Muscle of leg (tissue), 11 donors: ENCODE results near the gene NUP205. TPM values are rescaled to one million over a fixed set of nuclear protein-coding genes. Genes with fewer than 3 reads are reported as not detected.

Source experiments
- DNase-seq: peaks from one replicate; pipeline ENCODE4 v3.0.0; 2013
- H3K27ac ChIP-seq: one replicate; pipeline ENCODE4 v1.5.1; 2013; ENCODE audit warnings: mild to moderate bottlenecking, low read length, control low read depth
- H3K27me3 ChIP-seq: one replicate; pipeline ENCODE4 v1.6.1; 2013; ENCODE audit warnings: low read length; ENCODE audit not compliant: control insufficient read depth, insufficient read depth
- H3K36me3 ChIP-seq: one replicate; pipeline ENCODE4 v1.6.1; 2013; ENCODE audit warnings: low read length; ENCODE audit not compliant: control insufficient read depth, insufficient read depth
- H3K4me1 ChIP-seq: one replicate; pipeline ENCODE4 v1.6.1; 2013; ENCODE audit warnings: low read length; ENCODE audit not compliant: control insufficient read depth, insufficient read depth
- H3K4me3 ChIP-seq: one replicate; pipeline ENCODE4 v1.5.1; 2013; ENCODE audit warnings: low read length, control low read depth
- H3K9me3 ChIP-seq: replicated peaks from 2 replicates; pipeline ENCODE4 v1.6.1; 2013; ENCODE audit warnings: low read depth, low read length; ENCODE audit not compliant: control insufficient read depth
- WGBS: methylation state at CpG from one replicate; pipeline ENCODE4 v1.1.5; 2013; ENCODE audit warnings: missing lambda C conversion rate; ENCODE audit not compliant: insufficient coverage; 5-methylcytosine and 5-hydroxymethylcytosine counted together
- polyA plus RNA-seq, 8 donors: library from polyadenylated mRNA; unstranded; fragments of 120-200 nt; gene quantifications; one replicate each; pipeline versions ENCODE4 v1.2.1 to v1.2.3, GENCODE V29; 2013; ENCODE audit warnings: inconsistent platforms in 1 of 8, low replicate concordance in 1 of 8; ENCODE audit not compliant: insufficient read length in 8 of 8, insufficient read depth in 1 of 8
- total RNA-seq: library from RNA; stranded (reverse); fragments of 120-200 nt; gene quantifications from one replicate; pipeline ENCODE4 v1.2.4, GENCODE V29; 2013

The NUP205 gene
- total and polyA plus RNA-seq, 9 donors = 29.6 to 40.5 (median 33.7) TPM

GRCh38 chr7:135538376-135538775 is 19.3 kb upstream of the NUP205 start:
- no peaks in the 10 kb centered on the region for H3K27me3 ChIP-seq
- H3K4me1 ChIP-seq = no peaks in the 10 kb centered on the region
- no peak overlapping the region for H3K4me3 ChIP-seq
- DNase-seq = peak; percentile 69
- no peak overlapping the region for H3K27ac ChIP-seq
- H3K36me3 ChIP-seq = no peaks in the 10 kb centered on the region
- no peaks in the 10 kb centered on the region for H3K9me3 ChIP-seq
- 0% methylated on average over 1 of the region's 3 CpGs for WGBS

- H3K4me3 ChIP-seq = no peak overlapping the region
- no peak overlapping the region for H3K27ac ChIP-seq
- H3K9me3 ChIP-seq = no peaks in the 10 kb centered on the region
- no peaks in the 10 kb centered on the region for H3K36me3 ChIP-seq
- no peaks in the 10 kb centered on the region for H3K4me1 ChIP-seq
- no CpG with 5 or more reads among the region's 2 CpGs for WGBS
- DNase-seq = no peak
- H3K27me3 ChIP-seq = no peaks in the 10 kb centered on the region
Measured at GRCh38 chr7:135539629-135540028, 18.1 kb upstream of the NUP205 start.

GRCh38 chr7:135541029-135541428 is 16.7 kb upstream of the NUP205 start:
- 92% methylated on average over 3 of the region's 6 CpGs for WGBS
- no peaks in the 10 kb centered on the region for H3K27me3 ChIP-seq
- DNase-seq = no peak

GRCh38 chr7:135550196-135550595 is 7.5 kb upstream of the NUP205 start:
- WGBS = 55% methylated on average over 6 of the region's 7 CpGs
- Histone ChIP-seq H3K4me1 (no peaks in the 10 kb centered on the region), H3K27me3 (no peaks in the 10 kb centered on the region), H3K9me3 (no peaks in the 10 kb centered on the region), H3K36me3 (no peaks in the 10 kb centered on the region), H3K27ac (no peak overlapping the region), H3K4me3 (no peak overlapping the region)
- DNase-seq = no peak

More at GRCh38 chr7:135541029-135541428, 16.7 kb upstream of the NUP205 start:
- no peak overlapping the region for H3K4me3 ChIP-seq
- H3K4me1 ChIP-seq = no peaks in the 10 kb centered on the region
- no peaks in the 10 kb centered on the region for H3K36me3 ChIP-seq
- no peaks in the 10 kb centered on the region for H3K9me3 ChIP-seq
- no peak overlapping the region for H3K27ac ChIP-seq

- DNase-seq = no peak
- WGBS = 57% methylated on average over 3 of the region's 3 CpGs
- Histone ChIP-seq H3K36me3 (no peaks in the 10 kb centered on the region), H3K9me3 (no peaks in the 10 kb centered on the region), H3K27ac (no peak overlapping the region), H3K4me3 (no peak overlapping the region), H3K27me3 (no peaks in the 10 kb centered on the region), H3K4me1 (no peaks in the 10 kb centered on the region)
Measured at GRCh38 chr7:135552148-135552547, 5.6 kb upstream of the NUP205 start.

- Histone ChIP-seq H3K27me3 (no peaks in the 10 kb centered on the region), H3K4me1 (no peaks in the 10 kb centered on the region), H3K4me3 (no peak overlapping the region), H3K27ac (no peak overlapping the region), H3K9me3 (no peaks in the 10 kb centered on the region), H3K36me3 (no peaks in the 10 kb centered on the region)
- DNase-seq = peak; percentile 15
- WGBS = 75% methylated on average over 1 of the region's 3 CpGs
Measured at GRCh38 chr7:135553346-135553745, 4.4 kb upstream of the NUP205 start.

GRCh38 chr7:135558337-135558767 is 635 bp downstream of the NUP205 start:
- DNase-seq = peak; percentile 87
- Histone ChIP-seq H3K4me3 (peak overlapping the region; percentile 91), H3K27ac (peak overlapping the region; percentile 98), H3K4me1 (peaks cover 2% of the 10 kb centered on the region), H3K9me3 (no peaks in the 10 kb centered on the region), H3K27me3 (no peaks in the 10 kb centered on the region), H3K36me3 (no peaks in the 10 kb centered on the region)
- 3% methylated on average over 10 of the region's 16 CpGs for WGBS

GRCh38 chr7:135558881-135559280 is 1.2 kb downstream of the NUP205 start:
- Histone ChIP-seq H3K9me3 (no peaks in the 10 kb centered on the region), H3K4me3 (peak overlapping the region; percentile 91), H3K36me3 (no peaks in the 10 kb centered on the region), H3K27ac (peak overlapping the region; percentile 98), H3K27me3 (no peaks in the 10 kb centered on the region), H3K4me1 (peaks cover 2% of the 10 kb centered on the region)
- WGBS = no CpG with 5 or more reads among the region's 5 CpGs
- DNase-seq = no peak

GRCh38 chr7:135560631-135561030 is 2.9 kb downstream of the NUP205 start:
- no CpG with 5 or more reads among the region's 1 CpG for WGBS
- Histone ChIP-seq H3K9me3 (no peaks in the 10 kb centered on the region), H3K27ac (no peak overlapping the region), H3K27me3 (no peaks in the 10 kb centered on the region), H3K4me1 (peaks cover 2% of the 10 kb centered on the region), H3K36me3 (peaks cover under 1% of the 10 kb centered on the region), H3K4me3 (no peak overlapping the region)
- DNase-seq = no peak

- H3K9me3 ChIP-seq = no peaks in the 10 kb centered on the region
- 86% methylated on average over 8 of the region's 8 CpGs for WGBS
- no peak overlapping the region for H3K4me3 ChIP-seq
- H3K27me3 ChIP-seq = no peaks in the 10 kb centered on the region
- no peak for DNase-seq
- peaks cover 5% of the 10 kb centered on the region for H3K36me3 ChIP-seq
- H3K4me1 ChIP-seq = peaks cover 2% of the 10 kb centered on the region
- no peak overlapping the region for H3K27ac ChIP-seq
Measured at GRCh38 chr7:135562720-135563119, 5.0 kb downstream of the NUP205 start.

GRCh38 chr7:135571834-135572233 is 14.1 kb downstream of the NUP205 start:
- Histone ChIP-seq H3K27ac (no peak overlapping the region), H3K4me1 (no peaks in the 10 kb centered on the region), H3K36me3 (peaks cover 33% of the 10 kb centered on the region), H3K9me3 (no peaks in the 10 kb centered on the region), H3K27me3 (no peaks in the 10 kb centered on the region), H3K4me3 (no peak overlapping the region)
- DNase-seq = no peak
- no CpG with 5 or more reads among the region's 3 CpGs for WGBS
